GM12874 (cell line): ENCODE measurements around the gene UBAC2.

Source experiments
- CTCF ChIP-seq: IDR thresholded peaks from 2 replicates; pipeline ENCODE4 v1.5.1; 2011; ENCODE audit warnings: low read depth, mild to moderate bottlenecking, control low read depth, low read length, moderate library complexity; ENCODE audit not compliant: insufficient read depth

Gene UBAC2

DNA sequence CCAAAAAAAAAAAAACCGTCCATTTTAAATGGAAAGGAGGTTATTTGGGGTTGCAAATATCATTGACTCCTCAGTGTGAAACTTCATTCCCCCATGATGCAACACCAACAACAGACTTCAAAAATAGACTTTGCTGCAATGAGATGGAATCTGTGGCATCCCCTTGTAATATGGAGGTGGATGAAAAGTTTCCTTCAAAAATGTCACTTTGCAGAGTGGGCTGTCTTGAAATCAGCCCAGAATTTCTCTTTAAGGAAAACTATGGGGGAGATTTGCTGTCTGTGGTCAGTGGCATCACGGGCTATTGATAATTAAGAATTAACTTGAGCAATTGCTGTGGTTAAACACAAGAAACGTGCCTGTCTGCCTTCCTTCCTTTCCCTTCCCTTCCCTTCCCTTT, 56.1 kb downstream of the UBAC2 start:
- TF ChIP-seq CTCF: no peak

- TF ChIP-seq CTCF: no peak
Measured at GRCh38 chr13:99257291-99257690, 56.6 kb downstream of the UBAC2 start.

- no peak for TF ChIP-seq CTCF
Measured at GRCh38 chr13:99258210-99258860, 57.7 kb downstream of the UBAC2 start, which contains the start of gene GPR18. Gene GPR18, minus strand, starts transcription at chr13:99258379. Its CDS starts 2,507 bp downstream, at chr13:99255872.

- no peak for TF ChIP-seq CTCF
Measured at GRCh38 chr13:99258946-99259345, 58.3 kb downstream of the UBAC2 start.

- TF ChIP-seq CTCF: no peak
Measured at GRCh38 chr13:99260216-99260615, 59.6 kb downstream of the UBAC2 start.

DNA sequence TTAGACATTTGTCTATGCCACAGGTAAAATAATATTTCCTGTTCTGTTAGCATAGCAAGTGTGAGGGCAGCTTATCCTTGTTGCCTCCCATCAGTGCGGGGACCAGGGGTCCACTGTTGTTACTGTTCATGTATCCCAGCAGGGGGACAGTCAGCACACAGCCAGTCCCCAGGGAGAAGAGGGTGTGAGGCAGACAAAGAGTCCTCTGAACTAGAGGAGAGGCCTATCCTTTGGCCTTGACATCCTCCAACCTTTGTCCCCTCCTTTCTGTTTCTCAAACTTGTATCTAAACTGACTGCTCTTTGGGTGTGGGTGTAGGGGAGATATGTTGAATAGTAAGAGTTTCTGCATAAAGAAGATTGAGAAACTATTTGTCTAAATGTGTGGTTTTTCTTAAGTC, 60.4 kb downstream of the UBAC2 start:
- no peak for TF ChIP-seq CTCF

DNA sequence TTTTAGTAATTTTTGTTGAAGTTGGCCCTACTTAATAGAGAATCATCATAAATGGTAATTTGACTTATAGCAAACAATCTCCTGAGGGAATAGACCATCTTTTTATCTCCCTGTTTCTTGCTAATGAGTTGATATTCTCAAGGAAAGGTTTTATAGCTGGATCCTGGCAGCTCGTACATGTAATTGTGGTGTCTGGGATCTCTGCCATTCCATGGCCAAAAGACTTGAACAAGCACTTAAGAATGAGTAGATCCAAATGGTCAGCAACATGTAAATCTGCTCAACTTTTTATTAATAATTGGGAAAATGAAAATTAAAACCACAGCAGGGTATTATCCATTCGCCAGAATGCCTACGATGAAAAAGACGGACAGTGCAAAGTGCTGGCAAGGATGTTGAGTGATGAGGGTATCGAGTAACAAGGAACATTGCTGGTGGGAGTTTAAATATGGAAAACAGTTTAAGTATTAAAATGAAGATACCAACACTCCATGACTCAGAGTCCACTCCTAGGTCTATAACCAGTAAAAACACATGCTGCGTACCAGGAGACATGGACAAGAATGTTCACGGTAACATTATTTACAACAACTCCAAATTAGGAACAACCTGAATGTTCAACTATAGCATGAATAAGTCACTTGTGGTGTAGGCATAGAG, 62.6 kb downstream of the UBAC2 start:
- no peak for TF ChIP-seq CTCF
